ENCODE measurements around the gene PLA2G6. TPM values are rescaled to one million over a fixed set of nuclear protein-coding genes. Genes with fewer than 3 reads are reported as not detected.

PLA2G6 gene
- total RNA-seq, 4 donors from 2014 or later: 12.9 to 24.2 (median 14.2) TPM

- Histone ChIP-seq H3K27me3 (no peaks in the 10 kb centered on the region), H3K36me3 (peaks cover 37 to 99% (median 38%) of the 10 kb centered on the region in 3 donors), H3K9me3 (no peaks in the 10 kb centered on the region), H3K4me3 (no peak overlapping the region), H3K4me1 (peaks cover 0 to 22% (median 7%) of the 10 kb centered on the region in 3 donors), H3K27ac (peak overlapping the region in 3 of 4 donors; percentile 78 to 88 (median 82))
- DNase-seq: no peak
- intact Hi-C loops (cut with DNase I): no loop called here
- no peak for TF ChIP-seq CTCF (IDR thresholded peaks at IDR 0.05)
- TF ChIP-seq POLR2A (IDR thresholded peaks at IDR 0.05): no peak
- WGBS, 2 donors: 81 to 84% methylated on average over 6 to 9 of the region's 11 CpGs
Observed at GRCh38 chr22:38070250-38070921, 111.2 kb downstream of the PLA2G6 start.

- H3K27me3 ChIP-seq: no peaks in the 10 kb centered on the region
- H3K4me3 ChIP-seq: peak overlapping the region in 1 of 4 donors; percentile 1
- H3K9me3 ChIP-seq: no peaks in the 10 kb centered on the region
- DNase-seq: no peak
- TF ChIP-seq POLR2A (IDR thresholded peaks at IDR 0.05) (no peak), CTCF (IDR thresholded peaks at IDR 0.05) (peak in 3 of 6 experiments; percentile 24 to 31 (median 26))
- peaks cover 0 to 22% (median 7%) of the 10 kb centered on the region in 3 donors for H3K4me1 ChIP-seq
- intact Hi-C loops (cut with DNase I): no loop called here
- H3K27ac ChIP-seq: peak overlapping the region in 3 of 4 donors; percentile 78 to 88 (median 82)
- 55 to 74% methylated on average over 14 to 19 of the region's 21 CpGs for WGBS, 2 donors
- peaks cover 36 to 99% (median 37%) of the 10 kb centered on the region in 3 donors for H3K36me3 ChIP-seq
Observed at GRCh38 chr22:38069372-38070249, 112.0 kb downstream of the PLA2G6 start.

- H3K9me3 ChIP-seq: no peaks in the 10 kb centered on the region
- TF ChIP-seq POLR2A (IDR thresholded peaks at IDR 0.05) (no peak), CTCF (IDR thresholded peaks at IDR 0.05) (no peak)
- peaks cover 0 to 22% (median 7%) of the 10 kb centered on the region in 3 donors for H3K4me1 ChIP-seq
- peak overlapping the region in 1 of 4 donors; percentile 1 for H3K4me3 ChIP-seq
- no peaks in the 10 kb centered on the region for H3K27me3 ChIP-seq
- intact Hi-C loops (cut with DNase I): no loop called here
- 100% methylated on average over 1 of the region's 13 CpGs; no CpG with 5 or more reads in 1 of the 2 donors for WGBS, 2 donors
- peak overlapping the region in 3 of 4 donors; percentile 78 to 88 (median 82) for H3K27ac ChIP-seq
- no peak for DNase-seq
- H3K36me3 ChIP-seq: peaks cover 29 to 99% (median 33%) of the 10 kb centered on the region in 3 donors
Observed at GRCh38 chr22:38068641-38069371, 112.8 kb downstream of the PLA2G6 start.

- intact Hi-C loops (cut with DNase I): no loop called here
- Histone ChIP-seq H3K36me3 (peaks cover 26 to 99% (median 31%) of the 10 kb centered on the region in 3 donors), H3K4me1 (peaks cover 0 to 22% (median 7%) of the 10 kb centered on the region in 3 donors), H3K9me3 (no peaks in the 10 kb centered on the region), H3K27ac (peak overlapping the region in 1 of 4 donors; percentile 82), H3K27me3 (no peaks in the 10 kb centered on the region), H3K4me3 (no peak overlapping the region)
- 90 to 94% methylated on average over 10 of the region's 13 CpGs for WGBS, 2 donors
- DNase-seq: no peak
- TF ChIP-seq CTCF (IDR thresholded peaks at IDR 0.05): no peak
- TF ChIP-seq POLR2A (IDR thresholded peaks at IDR 0.05): no peak
Observed at GRCh38 chr22:38067761-38068360, 113.8 kb downstream of the PLA2G6 start.

All from esophagus squamous epithelium (tissue), 5 donors.